ENCODE data around the gene TAGLN3. TPM values are rescaled to one million over a fixed set of nuclear protein-coding genes. Genes with fewer than 3 reads are reported as not detected.

The TAGLN3 gene
- total and polyA plus RNA-seq, 8 donors = 0.87 to 5.3 (median 2.2) TPM; not detected in 4

DNA sequence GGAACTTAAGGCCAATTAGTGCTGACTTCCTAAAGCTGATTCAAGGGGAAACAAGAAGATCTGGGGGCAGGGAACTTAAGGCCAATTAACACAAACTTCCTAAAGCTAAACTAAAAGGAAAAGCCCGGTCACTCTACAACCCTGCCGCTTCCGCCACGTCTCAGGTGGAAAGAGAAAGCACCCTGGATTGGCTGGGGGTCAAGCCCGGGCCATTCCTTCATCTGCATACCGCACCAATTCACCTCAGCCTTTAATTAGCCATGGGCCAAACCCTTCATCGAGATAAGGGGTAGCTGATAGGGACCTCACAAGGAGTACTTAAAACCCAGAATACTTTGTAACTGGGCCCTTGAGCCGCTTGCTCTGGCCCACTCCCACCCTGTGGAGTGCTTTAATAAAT is 50.2 kb downstream of the TAGLN3 start:
- TF ChIP-seq EP300 (IDR thresholded peaks at IDR 0.05) (no peak), POLR2A (IDR thresholded peaks at IDR 0.05) (no peak), POLR2AphosphoS5 (IDR thresholded peaks at IDR 0.05) (no peak)
- TF ChIP-seq, protein P1, sequence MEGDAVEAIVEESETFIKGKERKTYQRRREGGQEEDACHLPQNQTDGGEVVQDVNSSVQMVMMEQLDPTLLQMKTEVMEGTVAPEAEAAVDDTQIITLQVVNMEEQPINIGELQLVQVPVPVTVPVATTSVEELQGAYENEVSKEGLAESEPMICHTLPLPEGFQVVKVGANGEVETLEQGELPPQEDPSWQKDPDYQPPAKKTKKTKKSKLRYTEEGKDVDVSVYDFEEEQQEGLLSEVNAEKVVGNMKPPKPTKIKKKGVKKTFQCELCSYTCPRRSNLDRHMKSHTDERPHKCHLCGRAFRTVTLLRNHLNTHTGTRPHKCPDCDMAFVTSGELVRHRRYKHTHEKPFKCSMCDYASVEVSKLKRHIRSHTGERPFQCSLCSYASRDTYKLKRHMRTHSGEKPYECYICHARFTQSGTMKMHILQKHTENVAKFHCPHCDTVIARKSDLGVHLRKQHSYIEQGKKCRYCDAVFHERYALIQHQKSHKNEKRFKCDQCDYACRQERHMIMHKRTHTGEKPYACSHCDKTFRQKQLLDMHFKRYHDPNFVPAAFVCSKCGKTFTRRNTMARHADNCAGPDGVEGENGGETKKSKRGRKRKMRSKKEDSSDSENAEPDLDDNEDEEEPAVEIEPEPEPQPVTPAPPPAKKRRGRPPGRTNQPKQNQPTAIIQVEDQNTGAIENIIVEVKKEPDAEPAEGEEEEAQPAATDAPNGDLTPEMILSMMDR (IDR thresholded peaks at IDR 0.05) = no peak
- Histone ChIP-seq H3K9me3 (no peaks in the 10 kb centered on the region), H3K4me3 (no peak overlapping the region), H3K36me3 (no peaks in the 10 kb centered on the region), H3K4me1 (peaks cover 0 to 10% (median 2%) of the 10 kb centered on the region in 4 donors), H3K27ac (no peak overlapping the region), H3K27me3 (no peaks in the 10 kb centered on the region)
- intact Hi-C loops (cut with DNase I; ENCODE audit: low total_unique reads) = no loop called here
- peak; percentile 51 to 61 for DNase-seq
- 22 to 52% (median 38%) methylated on average over 8 of the region's 8 CpGs for WGBS, 5 donors

DNA sequence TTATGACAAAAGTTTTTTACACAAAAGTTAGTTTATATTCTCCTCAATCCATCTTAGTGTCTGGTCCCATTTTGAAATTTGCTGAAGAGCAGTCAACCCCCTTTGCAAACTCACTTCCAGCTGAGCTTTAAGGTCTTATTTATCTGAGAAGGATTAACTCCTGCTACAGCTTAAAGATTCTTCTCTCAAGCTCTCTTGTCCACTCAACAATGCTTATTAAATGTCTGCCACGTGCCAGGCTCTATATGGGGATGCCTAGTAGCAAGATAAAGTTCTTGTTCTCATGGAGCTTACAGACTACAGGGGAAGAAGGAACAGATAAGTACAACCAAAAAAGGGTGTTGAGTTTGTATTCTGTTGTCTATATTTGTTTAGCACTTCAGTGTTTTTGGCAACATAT is 54.5 kb downstream of the TAGLN3 start:
- 34 to 53% (median 37%) methylated on average over 1 of the region's 1 CpG for WGBS, 5 donors
- H3K4me3 ChIP-seq = no peak overlapping the region
- intact Hi-C loops (cut with DNase I; ENCODE audit: low total_unique reads) = no loop called here
- no peaks in the 10 kb centered on the region for H3K27me3 ChIP-seq
- no peaks in the 10 kb centered on the region for H3K9me3 ChIP-seq
- H3K4me1 ChIP-seq = peaks cover 0 to 16% (median 1%) of the 10 kb centered on the region in 4 donors
- TF ChIP-seq EP300 (IDR thresholded peaks at IDR 0.05) (no peak), POLR2A (IDR thresholded peaks at IDR 0.05) (no peak)
- DNase-seq = no peak
- H3K36me3 ChIP-seq = no peaks in the 10 kb centered on the region
- no peak overlapping the region for H3K27ac ChIP-seq

DNA sequence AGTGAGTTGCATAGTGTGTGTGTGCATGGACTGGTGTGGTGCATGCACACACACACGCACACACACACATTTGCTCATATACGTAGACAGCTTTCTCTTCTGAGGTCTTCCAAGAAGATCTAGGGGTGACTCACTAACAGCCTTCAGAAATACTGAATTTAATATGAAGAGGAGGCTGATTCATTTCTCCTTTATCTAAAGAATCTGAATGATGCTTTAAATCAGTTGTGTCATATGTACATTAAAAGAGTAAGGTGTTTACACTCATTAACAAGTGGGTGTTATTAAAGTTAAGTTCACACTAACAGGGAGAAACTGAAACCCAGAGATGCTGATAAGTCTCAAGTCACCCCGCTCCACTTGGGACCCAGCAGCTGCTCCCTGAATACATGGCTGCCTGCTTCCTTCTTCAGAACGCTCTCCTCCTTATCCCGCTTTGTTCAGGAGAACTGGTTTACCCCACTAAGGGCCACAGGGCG is 57.8 kb downstream of the TAGLN3 start:
- Histone ChIP-seq H3K27me3 (no peaks in the 10 kb centered on the region), H3K4me3 (no peak overlapping the region), H3K27ac (peak overlapping the region in 1 of 5 donors; percentile 18), H3K36me3 (no peaks in the 10 kb centered on the region), H3K9me3 (no peaks in the 10 kb centered on the region), H3K4me1 (peaks cover 0 to 6% (median 1%) of the 10 kb centered on the region in 4 donors)
- peak; percentile 50 to 60 for DNase-seq
- WGBS, 5 donors = 33 to 57% (median 43%) methylated on average over 6 of the region's 6 CpGs
- intact Hi-C loops (cut with DNase I; ENCODE audit: low total_unique reads) = no loop called here
- TF ChIP-seq POLR2A (IDR thresholded peaks at IDR 0.05) (no peak), POLR2AphosphoS5 (IDR thresholded peaks at IDR 0.05) (peak in 1 of 3 donors; percentile 53)

DNA sequence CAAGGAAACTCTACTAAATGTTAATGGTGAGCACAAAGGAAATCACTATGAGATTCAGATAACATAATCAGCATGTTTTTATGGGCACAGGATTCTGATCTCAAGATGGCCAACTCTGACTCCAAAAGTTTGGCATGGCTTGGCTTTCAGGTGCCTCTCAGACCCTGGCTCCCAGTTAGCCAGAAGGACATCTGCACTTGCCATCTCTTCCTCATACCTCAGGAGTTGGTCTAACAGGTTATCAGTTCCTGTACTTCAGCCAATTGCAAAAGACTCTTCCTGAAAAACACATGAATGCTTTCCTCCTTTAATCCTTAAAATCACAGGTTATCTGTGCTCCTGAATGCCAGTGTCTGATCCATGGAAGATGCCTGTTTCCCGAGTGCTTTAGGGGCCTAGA is 60.8 kb downstream of the TAGLN3 start:
- Histone ChIP-seq H3K36me3 (no peaks in the 10 kb centered on the region), H3K4me3 (no peak overlapping the region), H3K27me3 (no peaks in the 10 kb centered on the region), H3K9me3 (no peaks in the 10 kb centered on the region), H3K4me1 (peaks cover 0 to 6% (median 1%) of the 10 kb centered on the region in 4 donors), H3K27ac (no peak overlapping the region)
- 77 to 89% (median 78%) methylated on average over 1 of the region's 1 CpG for WGBS, 5 donors
- intact Hi-C loops (cut with DNase I; ENCODE audit: low total_unique reads) = no loop called here
- TF ChIP-seq EP300 (IDR thresholded peaks at IDR 0.05) (no peak), POLR2AphosphoS5 (IDR thresholded peaks at IDR 0.05) (no peak), POLR2A (IDR thresholded peaks at IDR 0.05) (no peak)
- TF ChIP-seq, protein P1 (IDR thresholded peaks at IDR 0.05) = no peak
- DNase-seq = no peak

DNA sequence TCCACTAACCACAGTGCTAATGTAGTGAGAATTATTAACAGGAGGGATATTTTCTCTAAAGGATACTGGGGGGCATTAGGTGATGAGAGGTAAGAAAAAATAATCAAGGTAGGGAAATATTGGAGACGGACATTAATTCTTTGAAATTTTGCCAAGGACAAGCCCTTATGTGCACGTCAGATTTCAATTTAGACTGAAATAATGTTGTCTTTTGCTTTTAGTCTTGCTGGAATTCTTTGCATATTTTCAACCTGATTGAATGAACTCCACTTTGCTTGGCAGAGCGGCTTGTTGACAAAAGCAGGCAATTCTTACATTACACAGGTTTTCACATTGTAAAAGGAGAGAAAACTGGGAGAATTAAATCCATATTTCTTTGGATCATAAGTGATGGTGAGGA is 62.4 kb downstream of the TAGLN3 start:
- H3K27ac ChIP-seq = no peak overlapping the region
- TF ChIP-seq POLR2A (IDR thresholded peaks at IDR 0.05) (no peak), POLR2AphosphoS5 (IDR thresholded peaks at IDR 0.05) (no peak), EP300 (IDR thresholded peaks at IDR 0.05) (no peak)
- TF ChIP-seq, protein P1 (IDR thresholded peaks at IDR 0.05) = no peak
- no peak overlapping the region for H3K4me3 ChIP-seq
- H3K4me1 ChIP-seq = peaks cover 0 to 6% (median 1%) of the 10 kb centered on the region in 4 donors
- H3K9me3 ChIP-seq = no peaks in the 10 kb centered on the region
- 28 to 58% (median 46%) methylated on average over 3 of the region's 3 CpGs for WGBS, 5 donors
- intact Hi-C loops (cut with DNase I; ENCODE audit: low total_unique reads) = no loop called here
- H3K27me3 ChIP-seq = no peaks in the 10 kb centered on the region
- H3K36me3 ChIP-seq = no peaks in the 10 kb centered on the region
- no peak for DNase-seq

Other genes with a start within 250 kb of the TAGLN3 start
- 100 to 1,000 TPM in 2 of 5 donors, 10 to 100 TPM in 3; 13.0 to 149 (median 83.3) TPM for gene PHLDB2, start 139.7 kb upstream of the TAGLN3 start, total RNA-seq
- 10 to 100 TPM; 10.6 to 17.3 (median 13.3) TPM for gene PHLDB2, start 139.7 kb upstream of the TAGLN3 start, polyA plus RNA-seq
- 10 to 100 TPM in 4 of 5 donors, not detected in 1; 11.6 to 61.7 (median 27.1) TPM for gene ABHD10, start 19.9 kb upstream of the TAGLN3 start, total RNA-seq
- 10 to 100 TPM; 13.5 to 15.1 (median 13.7) TPM for gene ABHD10, start 19.9 kb upstream of the TAGLN3 start, polyA plus RNA-seq
- under 1 TPM in 1 of 5 donors, not detected in 4; 0.45 TPM for gene TMPRSS7, start 35.8 kb downstream of the TAGLN3 start, total RNA-seq
- under 1 TPM in 2 of 3 donors, not detected in 1; 0.08 to 0.12 TPM for gene TMPRSS7, start 35.8 kb downstream of the TAGLN3 start, polyA plus RNA-seq
- gene C3orf52, start 87.5 kb downstream of the TAGLN3 start, total RNA-seq = 10 to 100 TPM in 4 of 5 donors, 1 to 10 TPM in 1; 9.9 to 66.9 (median 59.0) TPM
- gene C3orf52, start 87.5 kb downstream of the TAGLN3 start, polyA plus RNA-seq = 10 to 100 TPM in 2 of 3 donors, 1 to 10 TPM in 1; 4.2 to 16.0 (median 10.0) TPM
- gene GCSAM, start 134.3 kb downstream of the TAGLN3 start, total RNA-seq = 1 to 10 TPM in 1 of 5 donors, under 1 TPM in 1, not detected in 3; 0.73 to 2.3 TPM
- gene GCSAM, start 134.3 kb downstream of the TAGLN3 start, polyA plus RNA-seq = 1 to 10 TPM in 1 of 3 donors, not detected in 2; 2.3 TPM